NCI-H1092 (cell line): Measurements from ENCODE around the gene CCDC154.
"Not testable (repeated sequence)": the region's sequence is repeated elsewhere in the genome, so short reads cannot be mapped to it uniquely, and the experiment has no call there.

Experiments used
- DNase-seq: peaks from one replicate; lab custom pipeline; 2025; lab: John Stamatoyannopoulos, UW

CCDC154 gene, protein sequence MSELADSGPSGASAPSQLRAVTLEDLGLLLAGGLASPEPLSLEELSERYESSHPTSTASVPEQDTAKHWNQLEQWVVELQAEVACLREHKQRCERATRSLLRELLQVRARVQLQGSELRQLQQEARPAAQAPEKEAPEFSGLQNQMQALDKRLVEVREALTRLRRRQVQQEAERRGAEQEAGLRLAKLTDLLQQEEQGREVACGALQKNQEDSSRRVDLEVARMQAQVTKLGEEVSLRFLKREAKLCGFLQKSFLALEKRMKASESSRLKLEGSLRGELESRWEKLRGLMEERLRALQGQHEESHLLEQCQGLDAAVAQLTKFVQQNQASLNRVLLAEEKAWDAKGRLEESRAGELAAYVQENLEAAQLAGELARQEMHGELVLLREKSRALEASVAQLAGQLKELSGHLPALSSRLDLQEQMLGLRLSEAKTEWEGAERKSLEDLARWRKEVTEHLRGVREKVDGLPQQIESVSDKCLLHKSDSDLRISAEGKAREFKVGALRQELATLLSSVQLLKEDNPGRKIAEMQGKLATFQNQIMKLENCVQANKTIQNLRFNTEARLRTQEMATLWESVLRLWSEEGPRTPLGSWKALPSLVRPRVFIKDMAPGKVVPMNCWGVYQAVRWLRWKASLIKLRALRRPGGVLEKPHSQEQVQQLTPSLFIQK

DNA sequence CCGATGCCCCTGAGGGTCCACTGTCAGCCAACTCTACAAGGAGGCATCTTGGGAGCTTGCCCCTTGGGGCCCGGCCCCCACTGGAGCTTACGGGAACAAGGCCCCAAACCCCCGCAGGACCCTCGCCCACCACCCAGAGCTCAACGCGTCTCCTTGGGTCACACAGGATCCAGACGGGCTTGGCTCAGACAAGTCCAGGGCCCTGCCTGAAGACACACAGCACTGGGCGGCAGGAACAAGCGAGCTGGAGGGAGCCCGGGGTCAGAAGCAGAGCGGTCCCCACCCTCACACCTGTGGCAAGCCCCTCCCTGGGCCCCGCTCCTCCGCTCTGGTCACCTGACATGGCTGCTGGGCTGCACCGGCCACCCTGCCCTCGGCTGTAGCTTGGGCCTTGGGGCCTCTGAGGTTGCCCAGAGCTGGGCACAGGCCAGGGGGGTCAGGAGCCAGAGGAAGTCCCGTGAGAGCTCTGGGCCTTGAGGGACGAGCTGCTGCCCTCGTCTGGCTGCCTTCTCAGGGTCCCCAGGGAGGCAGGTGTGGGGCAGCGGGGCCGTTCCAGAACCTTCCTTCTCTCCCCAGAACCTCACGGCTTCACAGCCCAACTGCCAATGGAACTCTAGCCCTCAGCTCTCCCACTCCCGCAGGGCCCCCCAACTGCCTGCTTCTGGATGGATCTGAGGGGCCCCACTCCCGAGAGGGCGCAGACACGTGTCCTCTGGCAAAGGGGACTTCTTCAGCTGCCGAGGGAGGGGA is at the start of gene CCDC154:
Gene CCDC154 (minus strand): TSS at position 577 of the 750 bp plus-strand sequence. CDS start 234 bp downstream, at position 343.
- no peak for DNase-seq

DNA sequence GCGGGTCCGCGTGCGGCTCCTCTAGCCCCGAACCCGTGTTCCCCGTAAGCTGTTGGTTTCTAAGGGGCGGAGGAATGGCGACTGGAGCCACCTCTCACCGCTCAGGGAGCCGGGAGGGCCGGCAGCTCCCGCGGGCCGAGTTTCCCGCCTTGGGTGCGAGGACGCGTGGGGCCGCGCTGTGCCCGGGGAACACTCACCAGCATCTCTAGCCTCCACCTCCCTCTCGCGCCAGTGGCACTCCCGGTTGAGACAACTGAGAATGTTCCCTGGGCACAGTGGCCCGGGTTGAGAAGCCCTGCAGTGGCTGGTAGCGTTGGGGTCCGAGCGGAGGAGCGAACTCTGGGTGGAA is 49.4 kb upstream of the CCDC154 start:
- DNase-seq: no peak

DNA sequence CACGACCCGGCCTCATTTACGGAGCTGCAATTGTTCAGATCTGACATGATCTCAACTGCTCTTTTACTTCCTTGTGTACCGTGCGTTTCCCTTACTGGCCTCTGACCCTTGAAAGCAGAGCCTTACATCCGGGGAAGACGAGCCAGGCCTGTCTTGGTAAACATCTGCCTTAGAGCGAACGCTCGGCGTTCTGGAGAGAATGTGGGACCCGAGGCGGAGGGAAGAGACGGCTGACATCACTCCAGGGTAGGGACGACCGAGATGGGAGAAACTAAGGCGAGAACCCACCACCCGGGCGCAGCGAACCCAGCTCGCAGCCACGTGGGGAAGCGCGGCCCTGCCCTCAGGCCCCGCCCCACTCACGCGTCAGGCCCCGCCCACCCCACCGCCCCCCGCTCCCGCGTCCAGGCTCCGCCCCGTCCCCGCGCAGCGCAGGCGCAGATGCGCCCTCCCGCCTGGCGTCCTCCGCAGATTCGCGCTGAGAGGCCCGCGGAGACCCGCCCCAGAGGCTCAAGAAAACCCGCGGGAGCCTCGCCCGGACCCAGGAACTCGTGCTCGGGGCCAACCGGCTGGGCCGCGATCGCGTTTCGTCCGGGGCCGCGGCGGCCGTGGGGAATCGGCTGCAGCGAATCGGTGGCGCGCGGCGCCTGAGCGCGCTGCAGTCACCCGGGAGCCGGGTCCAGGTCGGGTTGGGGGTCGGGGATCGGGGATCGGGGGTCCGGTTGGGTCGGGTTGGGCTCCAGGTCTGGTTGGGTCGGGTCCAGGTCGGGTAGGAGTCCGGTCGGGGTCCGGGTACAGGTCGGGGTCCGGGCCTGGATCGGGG is 48.8 kb upstream of the CCDC154 start, which contains the start of gene TELO2:
Gene TELO2 (plus strand): TSS at position 438 of the 823 bp plus-strand sequence. CDS start 922 bp downstream, outside the sequence.
- DNase-seq: peak; percentile 77

DNA sequence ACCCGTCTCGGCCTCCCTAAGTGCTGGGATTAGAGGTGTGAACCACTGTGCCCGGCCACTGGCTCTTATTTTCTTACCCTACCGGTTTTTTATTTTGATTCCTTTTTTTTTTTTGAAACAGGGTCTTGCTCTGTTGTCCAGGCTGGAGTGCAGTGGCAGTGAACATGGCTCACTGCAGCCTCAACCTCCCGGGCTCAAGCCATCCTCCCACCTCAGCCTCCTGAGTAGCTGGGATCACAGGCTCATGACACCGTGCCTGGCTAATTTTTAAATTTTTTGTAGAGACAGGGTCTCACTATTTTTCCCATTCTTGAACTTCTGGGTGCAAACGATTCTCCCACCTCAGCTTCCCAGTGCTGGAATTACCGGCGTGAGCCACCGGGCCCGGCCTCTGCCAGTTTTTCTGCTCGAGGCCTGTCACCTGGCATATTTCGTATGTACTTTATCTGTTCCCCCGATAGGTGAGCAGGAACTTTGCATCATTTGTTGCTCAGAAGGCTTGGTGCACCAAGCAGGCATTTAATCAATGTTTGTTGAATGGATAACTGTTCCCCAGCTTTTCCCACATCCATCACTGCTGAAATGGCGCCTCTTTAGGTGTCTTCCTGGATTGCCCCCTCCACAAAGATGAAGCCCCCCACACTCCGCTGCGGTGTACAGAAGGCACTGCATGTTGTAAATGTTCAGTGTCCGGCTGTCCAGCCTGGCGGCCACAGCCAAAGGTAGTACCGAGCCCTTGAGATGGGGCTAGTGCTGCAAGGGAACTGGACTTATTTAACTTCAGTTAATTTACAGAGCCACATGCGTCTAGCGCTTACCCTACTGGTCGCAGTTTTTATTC is 47.9 kb upstream of the CCDC154 start:
- DNase-seq: no peak

DNA sequence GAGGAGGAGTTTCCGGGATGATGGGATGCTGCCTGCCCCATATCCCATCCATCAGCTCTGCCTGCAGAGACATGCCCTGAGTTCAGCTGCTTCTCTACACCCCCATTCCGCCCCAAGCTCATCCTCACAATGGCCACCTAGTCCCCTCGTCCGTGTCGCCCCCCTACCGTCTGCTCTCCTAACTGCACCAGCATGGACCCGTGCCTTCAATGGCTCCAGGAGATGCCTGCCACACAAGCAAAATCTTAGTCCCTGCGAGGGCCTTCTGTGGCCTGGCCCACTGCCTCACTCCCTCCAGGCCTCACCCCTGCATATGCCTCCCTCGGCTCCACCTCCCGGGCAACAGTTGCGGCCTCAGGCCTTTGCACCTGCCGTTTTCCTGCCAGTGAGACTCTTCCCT is 47.0 kb upstream of the CCDC154 start:
- no peak for DNase-seq

DNA sequence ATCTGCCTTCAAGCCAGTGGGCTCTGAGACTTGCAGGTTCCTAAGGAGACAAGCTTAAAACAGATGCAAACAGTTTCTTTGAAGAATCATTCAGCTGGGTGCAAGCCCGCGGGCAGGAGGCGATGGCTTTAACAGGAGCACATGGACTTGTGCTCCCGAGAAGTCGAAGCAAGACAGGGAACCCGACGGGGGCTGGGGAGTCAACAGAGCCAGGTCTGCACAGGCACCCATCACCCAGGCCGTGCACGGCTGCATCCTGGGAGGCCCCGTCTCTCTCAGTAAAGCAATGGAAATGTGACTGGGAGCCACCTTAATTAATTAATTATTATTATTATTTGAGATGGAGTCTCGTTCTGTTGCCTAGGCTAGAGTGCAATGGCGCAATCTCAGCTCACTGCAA is 44.7 kb upstream of the CCDC154 start:
- no peak for DNase-seq

DNA sequence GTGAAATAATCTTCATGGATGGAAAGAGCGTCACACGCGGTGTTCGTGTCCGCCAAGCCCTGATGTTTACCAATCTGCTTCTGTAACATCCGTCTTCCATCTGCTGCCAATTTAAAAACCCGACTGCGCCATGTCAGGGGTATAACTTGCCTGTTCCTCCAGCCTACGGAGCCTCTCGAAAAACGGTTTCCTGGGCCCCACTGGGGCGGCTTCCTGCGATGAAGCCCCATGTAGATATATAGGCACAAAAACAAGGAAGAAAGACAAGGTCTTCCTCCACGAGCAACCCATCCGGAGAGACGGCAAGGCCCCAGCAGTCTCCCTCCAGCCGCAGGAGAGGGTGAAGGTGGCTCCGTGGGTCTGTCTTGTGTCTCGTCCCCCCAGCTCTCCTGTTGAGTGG is 44.3 kb upstream of the CCDC154 start, which contains the start of gene PTX4:
Gene PTX4 (minus strand): TSS at position 326 of the 400 bp plus-strand sequence. CDS start 35 bp downstream, at position 291.
- DNase-seq: no peak

DNA sequence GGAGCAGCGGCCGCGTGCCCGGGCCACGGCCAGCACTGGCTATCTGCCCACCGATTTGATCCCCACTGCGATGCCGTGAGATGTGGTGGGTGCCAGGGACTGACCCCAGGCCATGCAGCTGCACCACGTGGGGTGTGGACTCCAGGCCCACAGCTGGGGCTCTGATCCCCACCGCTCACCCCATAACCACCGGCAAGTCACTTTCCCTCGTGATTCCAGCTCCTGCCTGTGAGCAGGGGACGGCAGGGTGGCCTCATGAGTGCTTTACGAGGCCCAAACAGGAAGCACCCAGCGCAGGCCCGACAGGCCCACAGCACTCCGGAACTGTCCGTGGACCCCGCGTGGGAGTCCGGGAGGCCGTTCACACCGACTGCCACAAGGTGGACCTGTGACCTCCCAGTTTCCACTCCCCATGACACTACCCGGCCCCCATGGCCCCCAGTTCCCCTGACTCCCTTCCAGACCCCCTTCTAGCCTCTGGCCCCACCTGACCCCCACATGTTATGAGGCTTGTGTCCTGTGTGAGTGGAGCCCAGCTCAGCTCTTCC is 43.8 kb upstream of the CCDC154 start:
- DNase-seq: no peak

DNA sequence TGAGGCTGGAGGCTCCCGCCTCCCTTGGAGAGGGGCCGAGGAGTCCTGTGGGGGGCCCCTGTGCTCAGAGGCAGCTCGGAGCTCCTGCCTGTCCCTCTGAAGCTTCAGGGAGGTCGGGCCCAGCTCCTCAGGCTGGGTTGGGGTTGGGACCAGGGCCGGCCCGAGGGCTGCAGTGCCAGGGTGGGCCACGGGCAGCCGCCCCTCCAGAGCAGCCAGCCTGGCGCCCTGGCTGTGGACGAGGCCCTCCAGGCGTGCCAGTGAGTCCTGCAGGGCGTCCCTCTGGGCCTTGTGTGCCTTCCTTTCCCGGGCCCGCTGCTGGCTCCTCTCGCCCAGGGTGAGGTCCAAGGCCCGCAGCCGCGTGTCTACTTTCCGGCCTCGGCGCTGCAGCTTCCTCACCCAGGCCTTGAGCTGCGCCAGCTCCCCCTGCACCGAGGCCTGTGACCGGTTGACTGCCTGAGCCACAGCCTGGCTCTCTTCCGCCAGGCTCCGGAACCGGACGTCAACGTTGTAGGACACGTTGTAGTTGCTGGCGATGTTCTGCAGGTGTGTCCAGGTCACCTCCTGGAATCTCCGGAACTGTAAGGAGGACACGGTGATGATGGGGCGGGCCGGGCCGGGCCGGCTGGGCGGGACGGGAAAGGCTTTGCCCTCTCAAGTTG is 43.2 kb upstream of the CCDC154 start:
- no peak for DNase-seq

DNA sequence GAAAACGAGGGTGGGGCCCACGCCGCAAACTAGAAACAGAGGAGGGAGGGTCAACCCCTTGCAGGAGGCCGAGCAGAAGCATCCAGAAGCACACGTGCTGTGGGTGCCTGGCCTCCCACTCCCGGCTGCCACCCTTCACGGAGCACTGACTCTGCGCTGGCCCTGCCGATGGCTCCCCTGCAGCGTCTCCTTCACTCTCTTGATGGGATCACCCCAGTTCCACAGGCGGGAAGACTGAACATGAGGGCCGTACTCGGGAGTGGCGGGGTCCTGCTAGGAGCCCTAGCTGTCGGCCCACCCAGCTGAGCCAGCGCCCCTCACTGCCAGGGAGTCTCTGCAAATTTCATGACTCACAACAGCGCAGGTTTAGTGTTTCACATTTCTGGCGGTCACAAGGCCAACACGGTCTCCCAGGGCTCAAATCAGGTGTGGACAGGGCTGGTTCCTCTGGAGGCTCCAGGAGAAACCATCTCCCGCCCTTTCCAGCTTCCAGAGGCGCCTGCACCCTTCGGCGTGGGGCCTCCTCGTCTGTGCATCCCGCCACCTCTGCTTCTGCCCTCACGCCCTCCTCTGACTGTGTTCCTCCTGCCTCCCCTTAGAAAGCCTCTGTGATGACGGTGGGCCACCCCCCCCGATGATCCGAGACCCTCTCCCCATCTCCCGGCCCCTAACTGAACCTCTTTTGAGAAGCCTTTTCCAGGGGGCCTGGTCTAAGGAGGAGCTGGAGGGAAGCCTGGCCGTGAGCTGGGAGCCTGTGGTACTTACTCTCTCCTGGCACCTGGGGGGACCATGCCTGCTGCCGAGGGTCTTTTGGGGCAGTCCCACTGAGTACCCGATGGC is 42.4 kb upstream of the CCDC154 start:
- DNase-seq: no peak

DNA sequence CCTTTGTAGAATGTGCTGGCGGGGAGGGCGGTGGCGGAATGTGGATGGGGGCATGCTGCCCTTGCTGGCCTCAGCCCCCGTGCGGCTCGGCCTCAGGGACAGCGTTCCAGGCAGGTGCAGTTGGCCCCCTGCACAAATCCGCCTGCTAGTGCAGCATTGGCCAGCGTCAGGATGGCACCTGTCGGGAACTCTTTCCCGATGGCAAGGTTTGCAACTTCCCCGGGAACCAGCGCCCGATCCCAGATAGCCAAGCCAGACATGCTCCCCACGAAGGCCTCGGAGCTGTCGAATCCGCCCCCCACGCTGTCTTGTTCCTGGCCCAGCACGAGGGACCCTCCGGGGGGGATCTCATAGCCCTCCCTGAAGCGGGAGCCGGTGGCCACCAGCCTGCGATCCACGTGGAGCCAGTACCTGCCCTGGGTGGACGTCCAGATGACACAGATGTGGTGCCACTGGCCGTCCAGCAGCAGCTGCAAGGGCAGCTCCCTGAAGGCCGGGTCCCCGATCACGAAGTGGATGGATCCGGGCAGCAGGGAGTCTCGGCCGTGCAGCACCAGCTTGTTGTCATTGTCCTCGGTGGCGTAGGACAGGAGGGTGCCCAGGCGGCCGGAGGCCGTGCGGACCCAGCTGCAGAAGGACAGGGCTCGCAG is 41.6 kb upstream of the CCDC154 start:
- no peak for DNase-seq

DNA sequence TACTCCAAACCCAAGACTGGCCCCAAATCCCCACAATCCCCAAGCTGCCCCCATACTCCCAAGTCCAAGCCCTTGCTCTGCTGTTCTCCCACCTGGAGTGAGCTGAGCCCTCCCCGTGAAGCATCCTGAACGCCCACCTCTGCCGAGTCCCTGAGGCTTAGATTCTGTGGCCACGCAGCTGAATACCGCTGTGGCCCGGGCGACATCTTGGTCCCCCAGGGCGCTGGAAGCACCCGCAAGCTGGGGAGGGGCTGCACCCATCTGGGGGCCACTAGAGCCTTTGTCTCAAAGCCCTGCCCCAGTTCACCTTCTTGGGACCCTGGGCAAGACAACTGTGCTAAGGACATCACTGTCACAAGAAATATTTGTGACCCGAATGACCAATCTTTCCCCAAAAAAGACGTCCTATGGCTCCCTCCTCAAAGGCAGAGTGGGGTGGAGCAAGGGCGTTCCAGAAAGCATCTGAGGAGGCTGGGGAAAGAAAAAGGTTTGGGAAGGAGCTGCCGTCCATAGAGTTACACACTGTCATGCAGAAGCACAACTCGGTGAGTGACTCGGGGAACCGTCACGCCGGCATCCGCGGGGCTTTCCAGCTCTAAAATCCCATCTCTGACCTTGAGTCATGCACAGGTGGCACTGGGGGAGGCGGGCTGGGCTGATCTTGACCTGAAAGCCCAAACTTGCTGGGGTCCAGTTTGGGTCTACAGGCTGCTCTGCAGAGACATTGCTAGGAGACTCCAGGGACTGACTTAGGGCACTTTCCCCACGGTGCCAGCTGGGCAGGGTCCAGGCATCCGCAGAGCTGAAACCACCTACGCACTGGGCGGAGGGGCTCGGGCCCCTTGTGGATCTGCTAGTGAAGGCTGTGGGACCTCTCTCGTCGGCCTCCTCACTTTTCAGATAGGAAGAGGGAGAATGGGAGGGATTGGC is 37.8 kb upstream of the CCDC154 start:
- DNase-seq: no peak

DNA sequence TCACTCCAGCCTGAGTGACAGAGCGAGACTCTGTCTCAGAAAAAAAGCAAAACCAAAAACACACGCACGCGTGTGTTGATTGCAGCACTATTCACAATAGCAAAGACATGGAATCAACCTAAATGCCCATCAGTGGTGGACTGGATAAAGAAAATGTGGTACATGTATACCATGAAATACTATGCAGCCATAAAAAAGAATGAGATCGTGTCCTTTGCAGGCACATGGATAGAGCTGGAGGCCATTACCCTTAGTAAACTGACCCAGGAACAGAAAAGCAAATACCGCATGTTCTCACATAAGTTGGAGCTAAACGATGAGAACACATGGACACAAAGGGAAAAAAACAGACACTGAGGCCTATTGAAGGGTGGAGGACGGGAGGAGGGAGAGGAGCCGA is 34.6 kb upstream of the CCDC154 start:
- not testable (repeated sequence) for DNase-seq

DNA sequence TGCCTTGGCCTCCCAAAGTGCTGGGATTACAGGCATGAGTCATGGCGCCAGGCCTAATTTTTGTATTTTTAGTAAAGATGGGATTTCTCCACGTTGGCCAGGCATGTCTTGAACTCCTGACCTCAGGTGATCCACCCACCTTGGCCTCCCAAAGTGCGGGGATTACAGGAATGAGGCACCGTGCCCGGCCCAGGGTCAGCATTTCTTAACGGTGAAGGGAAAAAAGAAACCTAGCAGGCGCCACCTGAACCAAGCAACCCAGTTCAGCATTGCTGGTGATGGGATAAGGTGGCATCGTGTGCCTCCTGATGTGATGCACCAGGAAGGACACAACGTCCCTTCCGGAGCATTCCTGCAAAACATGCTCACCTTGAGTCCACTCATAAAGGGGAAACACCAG is 32.7 kb upstream of the CCDC154 start:
- no peak for DNase-seq

DNA sequence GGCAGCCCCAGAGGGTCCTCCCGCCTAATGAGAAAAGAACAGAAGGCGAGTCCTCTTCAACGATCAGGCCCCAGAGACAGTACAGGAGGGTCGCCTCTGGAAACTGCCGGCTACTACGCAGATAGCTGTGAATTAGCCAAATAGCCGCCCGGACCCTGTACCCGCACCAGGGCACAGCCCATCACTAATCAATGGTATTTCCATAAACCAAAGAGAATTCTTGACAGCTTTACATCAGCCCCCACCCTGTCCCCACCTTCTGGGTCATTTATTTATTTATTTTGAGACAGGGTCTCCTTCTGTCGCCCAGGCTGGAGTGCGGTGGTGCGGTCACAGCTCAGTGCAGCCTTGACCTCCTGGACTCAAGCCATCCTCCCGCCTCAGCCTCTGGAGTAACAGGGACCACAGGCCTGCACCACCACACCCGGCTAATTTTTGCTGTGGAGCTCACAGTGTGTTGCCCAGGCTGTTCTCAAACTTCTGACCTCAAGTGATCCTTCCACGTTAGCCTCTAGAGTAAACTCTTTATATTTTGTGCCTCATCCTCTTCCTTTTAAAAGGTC is 31.3 kb upstream of the CCDC154 start:
- DNase-seq: no peak

DNA sequence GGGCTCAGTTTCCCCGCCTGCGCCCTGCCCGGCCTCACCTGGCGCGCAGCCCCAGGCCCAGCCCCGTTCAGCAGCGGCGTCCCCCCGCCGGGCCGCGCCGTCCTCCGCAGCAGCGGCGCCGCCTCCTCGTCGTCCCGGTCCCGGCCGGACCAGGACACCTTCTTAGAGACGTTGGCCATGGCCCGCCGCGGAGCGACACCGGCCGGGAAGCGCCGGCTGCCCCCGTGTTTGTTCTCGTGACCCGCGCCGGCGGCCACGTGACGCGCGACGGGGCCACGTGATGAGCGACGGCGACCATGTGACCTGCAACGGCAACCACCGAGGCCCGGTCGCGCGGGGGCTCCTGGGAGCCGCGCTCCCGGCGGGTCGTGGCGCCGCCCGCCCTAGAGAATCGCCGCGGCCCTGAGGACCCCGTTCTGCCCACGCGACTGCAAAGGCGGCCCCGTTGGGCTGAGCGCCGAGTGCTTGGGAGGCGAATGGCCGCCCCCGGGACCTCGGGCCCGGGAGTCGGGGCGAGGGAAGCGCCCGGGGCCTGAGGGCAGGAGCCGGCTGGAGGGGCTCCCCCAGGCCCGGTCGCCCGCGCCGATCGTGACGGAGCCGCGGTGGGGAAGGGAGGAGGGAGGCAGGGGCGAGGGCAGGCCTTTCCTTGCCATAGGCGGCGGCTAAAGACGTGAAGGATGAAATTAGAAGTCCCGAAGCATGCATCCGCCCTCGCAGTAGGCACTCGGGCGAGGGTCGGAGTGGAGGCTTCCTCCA is 30.6 kb upstream of the CCDC154 start, which contains the start of gene CLCN7:
Gene CLCN7 (minus strand): TSS at position 233 of the 756 bp plus-strand sequence. CDS start 54 bp downstream, at position 179.
- DNase-seq: peak; percentile 63
